Vagina (tissue), 2 donors: Measurements from ENCODE around the gene CYP11A1.

Experiments used
- POLR2A ChIP-seq, 2 donors: fragments of 450-650 bp; IDR thresholded peaks; one replicate each; pipeline ENCODE4 v1.6.1; 2017; ENCODE audit warnings: antibody characterized with exemption in 2 of 2, mild to moderate bottlenecking in 2 of 2, moderate library complexity in 2 of 2
- TF ChIP-seq, protein P1 (sequence below), 3 experiments: fragments of 450-650 bp in 2 of 3; fragments of 200-600 bp in 1 of 3; sonication (generic) in 1 of 3; IDR thresholded peaks; one replicate each; pipeline ENCODE4 v1.5.1; 2017 to 2019; ENCODE audit warnings: antibody characterized with exemption in 3 of 3, mild to moderate bottlenecking in 2 of 3, moderate library complexity in 2 of 3

- TF ChIP-seq, protein P1, sequence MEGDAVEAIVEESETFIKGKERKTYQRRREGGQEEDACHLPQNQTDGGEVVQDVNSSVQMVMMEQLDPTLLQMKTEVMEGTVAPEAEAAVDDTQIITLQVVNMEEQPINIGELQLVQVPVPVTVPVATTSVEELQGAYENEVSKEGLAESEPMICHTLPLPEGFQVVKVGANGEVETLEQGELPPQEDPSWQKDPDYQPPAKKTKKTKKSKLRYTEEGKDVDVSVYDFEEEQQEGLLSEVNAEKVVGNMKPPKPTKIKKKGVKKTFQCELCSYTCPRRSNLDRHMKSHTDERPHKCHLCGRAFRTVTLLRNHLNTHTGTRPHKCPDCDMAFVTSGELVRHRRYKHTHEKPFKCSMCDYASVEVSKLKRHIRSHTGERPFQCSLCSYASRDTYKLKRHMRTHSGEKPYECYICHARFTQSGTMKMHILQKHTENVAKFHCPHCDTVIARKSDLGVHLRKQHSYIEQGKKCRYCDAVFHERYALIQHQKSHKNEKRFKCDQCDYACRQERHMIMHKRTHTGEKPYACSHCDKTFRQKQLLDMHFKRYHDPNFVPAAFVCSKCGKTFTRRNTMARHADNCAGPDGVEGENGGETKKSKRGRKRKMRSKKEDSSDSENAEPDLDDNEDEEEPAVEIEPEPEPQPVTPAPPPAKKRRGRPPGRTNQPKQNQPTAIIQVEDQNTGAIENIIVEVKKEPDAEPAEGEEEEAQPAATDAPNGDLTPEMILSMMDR (IDR thresholded peaks at IDR 0.05): no peak
- TF ChIP-seq POLR2A (IDR thresholded peaks at IDR 0.05): no peak
Measured at GRCh38 chr15:74380361-74381189, 13.1 kb upstream of the CYP11A1 start.
